ENCODE measurements around the gene CCIN. TPM values are rescaled to one million over a fixed set of nuclear protein-coding genes. Genes with fewer than 3 reads are reported as not detected.

Gene CCIN
- total and polyA plus RNA-seq, 2 of the 13 experiments (the other 11 are each of a cell fraction or from before 2014, with no cell fraction given), result not detected

DNA sequence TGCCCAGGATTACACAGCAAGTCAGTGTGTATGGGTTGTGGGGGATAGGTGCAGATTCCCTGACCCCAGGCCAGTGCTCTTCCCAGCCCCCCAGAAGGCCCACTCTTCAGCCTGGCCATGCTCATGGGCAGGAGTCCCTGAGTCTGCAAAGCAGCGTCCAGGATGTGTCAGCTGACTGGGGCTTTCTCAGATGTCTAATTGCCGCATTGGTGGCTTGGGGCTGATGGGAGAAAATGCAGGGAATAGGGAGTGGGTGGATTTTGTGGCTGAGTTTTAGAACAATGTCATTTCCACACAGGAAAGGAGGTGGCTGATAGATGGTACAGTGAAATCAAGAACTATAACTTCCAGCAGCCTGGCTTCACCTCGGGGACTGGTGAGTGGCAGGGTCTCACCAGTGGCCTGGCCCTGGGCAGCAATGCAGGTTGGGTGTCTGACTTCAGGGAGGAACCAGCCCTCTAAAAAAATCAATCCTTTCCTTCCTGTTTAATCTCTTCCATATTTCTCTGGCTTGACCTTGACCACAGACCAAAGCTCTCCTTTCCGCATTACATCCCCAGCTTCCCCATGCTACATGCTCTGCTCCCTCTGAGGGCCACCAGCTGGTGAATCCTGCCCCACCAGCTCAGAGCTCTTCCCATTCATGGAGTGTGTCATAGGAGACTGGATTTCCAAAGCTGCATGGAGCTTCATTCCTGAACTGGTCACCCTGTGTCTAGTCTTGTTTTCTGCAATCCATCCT is 18.4 kb upstream of the CCIN start (continued):
- peak; percentile 9 for TF ChIP-seq TEAD3 (CRISPR knock-in tag; optimal IDR thresholded peaks at IDR 0.05; ENCODE audit: borderline replicate concordance)
- no peak for TF ChIP-seq ZNF124 (CRISPR knock-in tag; IDR thresholded peaks at IDR 0.05)
- TF ChIP-seq ZNF614 (CRISPR knock-in tag; IDR thresholded peaks at IDR 0.05; ENCODE audit: borderline replicate concordance), result peak; percentile 41; the same call in 1 of the 2 replicates
- no peak for TF ChIP-seq DBP (CRISPR knock-in tag; IDR thresholded peaks at IDR 0.05; ENCODE audit: not compliant biosample characterization)
- peak; percentile 18; the same call in 1 of the 2 replicates for TF ChIP-seq KAT8 (CRISPR knock-in tag; IDR thresholded peaks at IDR 0.05)
- 0 out of 2 replicates have a peak, but pooled peaks have one; percentile 17 for TF ChIP-seq CTCF (CRISPR knock-in tag; IDR thresholded peaks at IDR 0.05)
- TF ChIP-seq CBX2 (IDR thresholded peaks at IDR 0.05; ENCODE audit: low read depth, low read length), result no peak
- TF ChIP-seq CBX2 (CRISPR knock-in tag; IDR thresholded peaks at IDR 0.05; ENCODE audit: low read depth), result no peak
- TF ChIP-seq SALL1 (CRISPR knock-in tag; IDR thresholded peaks at IDR 0.05), result peak; percentile 95
- TF ChIP-seq IRF1 (CRISPR knock-in tag; IDR thresholded peaks at IDR 0.05; ENCODE audit: low read depth), result no peak
- TF ChIP-seq HDAC2 (CRISPR knock-in tag; IDR thresholded peaks at IDR 0.05), result 0 out of 2 replicates have a peak, but pooled peaks have one; percentile 11
- TF ChIP-seq ARID5B (CRISPR knock-in tag; IDR thresholded peaks at IDR 0.05), result peak; percentile 63; the same call in 1 of the 2 replicates
- 0 out of 2 replicates have a peak, but pooled peaks have one; percentile 18 for TF ChIP-seq ZMYM4 (CRISPR knock-in tag; IDR thresholded peaks at IDR 0.05)
- no peak for TF ChIP-seq ZNF33A (CRISPR knock-in tag; IDR thresholded peaks at IDR 0.05; ENCODE audit: borderline replicate concordance)
- peak; percentile 65; the same call in 1 of the 2 replicates for TF ChIP-seq ONECUT2 (CRISPR knock-in tag; IDR thresholded peaks at IDR 0.05)
- TF ChIP-seq MIXL1 (CRISPR knock-in tag; IDR thresholded peaks at IDR 0.05), result peak; percentile 59; the same call in 1 of the 2 replicates
- no peak for TF ChIP-seq ATAD3A (CRISPR knock-in tag; IDR thresholded peaks at IDR 0.05)
- TF ChIP-seq SSRP1 (CRISPR knock-in tag; IDR thresholded peaks at IDR 0.05), result no peak
- TF ChIP-seq ZBTB26 (CRISPR knock-in tag; IDR thresholded peaks at IDR 0.05; ENCODE audit: borderline replicate concordance), result 0 out of 2 replicates have a peak, but pooled peaks have one; percentile 43
- TF ChIP-seq TBX3 (IDR thresholded peaks at IDR 0.05; ENCODE audit: borderline replicate concordance), result no peak
- TF ChIP-seq FLYWCH1 (CRISPR knock-in tag; IDR thresholded peaks at IDR 0.05), result no peak

All from HepG2 (cell line).